Activated naive CD4-positive, alpha-beta T cell treated with anti-CD3 and anti-CD28 coated beads for 36 hours (primary cell): ENCODE measurements around the gene EPB41L2. TPM values are rescaled to one million over a fixed set of nuclear protein-coding genes. Genes with fewer than 3 reads are reported as not detected.
"Not testable (repeated sequence)": the region's sequence is repeated elsewhere in the genome, so short reads cannot be mapped to it uniquely, and the experiment has no call there.

ENCODE experiments used
- CTCF ChIA-PET: fragments of 350-600 bp; sonication (Branson Sonifier 250); formaldehyde crosslinking; loops from one replicate; lab custom pipeline; 2021; ENCODE audit warnings: antibody characterized with exemption; lab: Charles Lee
- DNase-seq: peaks from one replicate; pipeline ENCODE4 v3.0.0-alpha.2; 2020
- H3K27ac Mint-ChIP-seq: one replicate; pipeline ENCODE4 v1.8.0; 2021; ENCODE audit warnings: mild to moderate bottlenecking, mixed read lengths
- H3K27me3 Mint-ChIP-seq: one replicate; pipeline ENCODE4 v1.8.0; 2021; ENCODE audit warnings: low read depth, mixed read lengths
- H3K36me3 Mint-ChIP-seq: one replicate; pipeline ENCODE4 v1.8.0; 2021; ENCODE audit warnings: low read depth, mixed read lengths
- H3K4me1 Mint-ChIP-seq: one replicate; pipeline ENCODE4 v1.8.0; 2021; ENCODE audit warnings: low read depth, mixed read lengths
- H3K4me3 Mint-ChIP-seq: one replicate; pipeline ENCODE4 v1.8.0; 2021; ENCODE audit warnings: mild to moderate bottlenecking, moderate library complexity, mixed read lengths
- H3K9me3 Mint-ChIP-seq: one replicate; pipeline ENCODE4 v1.8.0; 2021; ENCODE audit warnings: mixed read lengths
- intact Hi-C: fragments of 100-400 bp; cut with micrococcal nuclease; formaldehyde crosslinking; loops from one replicate; pipeline ENCODE4 v1.15.1; 2023
- total RNA-seq, 2 experiments: library from RNA; stranded (reverse); gene quantifications; one replicate each; pipeline ENCODE4 v1.2.3, GENCODE V29; 2021

EPB41L2 gene
- total RNA-seq, 2 experiments from 2014 or later, result 33.5 to 37.7 TPM

DNA sequence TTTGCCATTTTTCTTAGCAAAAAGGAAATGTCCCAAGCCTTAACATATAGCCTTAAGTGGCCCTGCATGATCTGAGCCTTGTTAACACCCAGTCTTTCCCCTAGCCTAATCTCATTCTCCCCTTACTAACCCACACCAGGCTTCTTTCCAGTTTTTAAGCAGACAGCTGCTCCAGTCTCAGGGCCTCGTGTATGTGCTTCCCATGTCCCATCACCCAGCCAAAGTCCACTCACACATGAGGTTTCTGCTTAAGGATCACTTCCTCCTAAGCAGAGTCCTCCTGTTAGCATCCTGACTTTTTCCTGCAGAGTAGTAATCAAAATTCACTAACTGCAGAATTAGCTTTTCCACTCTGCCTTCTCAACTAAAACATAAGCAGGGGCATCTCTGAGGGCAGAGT, 139.7 kb downstream of the EPB41L2 start:
- no peaks in the 10 kb centered on the region for H3K4me1 Mint-ChIP-seq
- intact Hi-C loops, result no loop called here
- no peaks in the 10 kb centered on the region for H3K9me3 Mint-ChIP-seq
- DNase-seq, result no peak
- no peak overlapping the region for H3K27ac Mint-ChIP-seq
- H3K36me3 Mint-ChIP-seq, result no peaks in the 10 kb centered on the region
- H3K27me3 Mint-ChIP-seq, result no peaks in the 10 kb centered on the region
- CTCF ChIA-PET, result no interaction called here
- H3K4me3 Mint-ChIP-seq, result no peak overlapping the region

DNA sequence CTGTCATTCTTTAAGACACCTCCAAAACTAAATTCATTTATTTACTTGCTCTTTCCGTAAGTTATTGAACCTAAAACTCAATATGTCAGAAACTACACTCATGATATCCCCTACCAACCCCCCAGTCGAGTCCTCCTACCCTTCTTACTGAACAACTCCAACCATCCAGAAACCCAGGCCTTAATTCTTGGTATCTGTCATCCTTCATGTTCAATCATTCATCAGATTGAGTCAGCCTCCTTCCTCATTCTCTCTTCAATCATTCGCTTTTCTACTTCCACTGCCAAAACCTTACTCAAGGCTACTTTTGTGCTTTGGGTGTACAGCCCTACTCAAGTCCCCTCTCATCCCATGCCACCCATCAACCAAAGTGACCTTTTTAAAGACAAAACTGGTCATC, 140.1 kb downstream of the EPB41L2 start:
- intact Hi-C loops, result no loop called here
- no peak for DNase-seq
- H3K27me3 Mint-ChIP-seq, result no peaks in the 10 kb centered on the region
- no peak overlapping the region for H3K4me3 Mint-ChIP-seq
- no peaks in the 10 kb centered on the region for H3K9me3 Mint-ChIP-seq
- CTCF ChIA-PET, result interaction anchor here (0.6 kb wide), 1 partner anchor 36 kb away, joined by 3 read pairs; no protein-coding TSS in a partner anchor
- H3K27ac Mint-ChIP-seq, result no peak overlapping the region
- no peaks in the 10 kb centered on the region for H3K4me1 Mint-ChIP-seq
- no peaks in the 10 kb centered on the region for H3K36me3 Mint-ChIP-seq

- DNase-seq, result no peak
- no peaks in the 10 kb centered on the region for H3K36me3 Mint-ChIP-seq
- no peak overlapping the region for H3K4me3 Mint-ChIP-seq
- no peaks in the 10 kb centered on the region for H3K27me3 Mint-ChIP-seq
- CTCF ChIA-PET, result no interaction called here
- no peaks in the 10 kb centered on the region for H3K4me1 Mint-ChIP-seq
- H3K27ac Mint-ChIP-seq, result no peak overlapping the region
- H3K9me3 Mint-ChIP-seq, result no peaks in the 10 kb centered on the region
- intact Hi-C loops, result no loop called here
These were observed 142.1 kb downstream of the EPB41L2 start for GRCh38 chr6:130920969-130921368.

DNA sequence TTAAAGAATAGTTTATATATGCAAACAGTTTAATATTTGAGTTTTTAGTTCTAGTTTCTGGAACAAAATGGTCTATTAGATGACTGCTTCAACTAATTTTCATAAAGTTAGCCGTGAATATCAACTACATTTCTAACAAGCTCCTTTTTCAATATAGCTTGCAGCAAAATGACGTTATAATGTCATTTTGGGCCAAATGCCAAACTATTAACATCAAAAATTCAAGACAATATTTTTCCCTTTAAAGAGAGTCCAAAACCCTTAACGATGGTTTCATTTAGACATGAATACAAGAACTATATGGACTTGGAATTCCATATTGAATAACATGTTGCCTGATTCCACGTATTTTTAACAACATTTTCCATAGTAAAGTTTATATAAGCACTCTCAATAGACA, 144.9 kb downstream of the EPB41L2 start:
- Mint-ChIP-seq H3K36me3 (no peaks in the 10 kb centered on the region), H3K27ac (no peak overlapping the region), H3K9me3 (peaks cover 2% of the 10 kb centered on the region), H3K4me1 (peaks cover 2% of the 10 kb centered on the region), H3K4me3 (no peak overlapping the region), H3K27me3 (no peaks in the 10 kb centered on the region)
- intact Hi-C loops, result no loop called here
- DNase-seq, result no peak
- CTCF ChIA-PET, result no interaction called here

DNA sequence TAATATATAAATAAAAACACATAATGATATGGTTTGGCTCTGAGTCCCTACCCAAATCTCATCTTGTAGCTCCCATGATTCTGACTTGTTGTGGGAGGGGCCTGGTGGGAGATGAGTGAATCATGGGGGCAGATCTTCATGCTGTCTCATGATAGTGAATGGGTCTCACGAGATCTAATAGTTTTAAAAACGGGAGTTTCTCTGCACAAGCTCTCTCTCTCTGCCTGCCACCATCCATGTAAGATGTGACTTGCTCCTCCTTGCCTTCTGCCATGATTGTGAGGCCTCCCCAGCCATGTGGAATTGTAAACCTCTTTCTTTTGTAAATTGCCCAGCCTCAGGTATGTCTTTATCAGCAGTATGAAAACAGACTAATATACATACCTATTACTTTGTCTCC, 147.4 kb downstream of the EPB41L2 start:
- H3K27ac Mint-ChIP-seq, intact Hi-C loops: not testable (repeated sequence)

GRCh38 chr6:130913120-130913519, 149.9 kb downstream of the EPB41L2 start:
- Mint-ChIP-seq H3K4me3 (no peak overlapping the region), H3K4me1 (peaks cover 9% of the 10 kb centered on the region), H3K27me3 (no peaks in the 10 kb centered on the region), H3K27ac (no peak overlapping the region), H3K36me3 (no peaks in the 10 kb centered on the region), H3K9me3 (peaks cover 3% of the 10 kb centered on the region)
- DNase-seq, result peak; percentile 44
- intact Hi-C loops, result no loop called here
- CTCF ChIA-PET, result no interaction called here

More for the DNA sequence above, 147.4 kb downstream of the EPB41L2 start:
- H3K4me1 Mint-ChIP-seq, H3K36me3 Mint-ChIP-seq, H3K27me3 Mint-ChIP-seq, CTCF ChIA-PET, H3K9me3 Mint-ChIP-seq, H3K4me3 Mint-ChIP-seq, DNase-seq: not testable (repeated sequence)

GRCh38 chr6:130912434-130912833, 150.6 kb downstream of the EPB41L2 start:
- intact Hi-C loops, result no loop called here
- DNase-seq, result no peak
- CTCF ChIA-PET, result no interaction called here
- Mint-ChIP-seq H3K36me3 (no peaks in the 10 kb centered on the region), H3K27ac (no peak overlapping the region), H3K4me1 (peaks cover 9% of the 10 kb centered on the region), H3K9me3 (peaks cover 3% of the 10 kb centered on the region), H3K4me3 (no peak overlapping the region), H3K27me3 (no peaks in the 10 kb centered on the region)

DNA sequence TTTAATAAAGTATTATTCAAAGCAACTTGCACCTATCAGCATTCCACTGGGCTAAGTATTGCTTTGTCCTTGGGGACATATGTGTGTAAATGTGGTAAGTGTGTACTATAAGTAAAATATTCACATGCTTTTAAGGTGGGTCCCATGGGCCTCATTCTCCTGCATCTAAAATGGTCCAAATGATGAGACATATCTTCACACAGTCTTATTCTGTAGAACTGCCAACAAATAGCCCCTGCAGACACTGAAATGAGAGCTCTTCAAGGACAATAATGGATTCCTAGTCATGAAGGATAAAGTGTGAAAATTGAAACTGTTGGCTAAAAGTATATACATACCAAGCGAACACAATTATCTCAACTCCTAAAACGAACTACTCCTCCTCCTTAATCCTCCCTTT, 154.1 kb downstream of the EPB41L2 start:
- Mint-ChIP-seq H3K4me3 (no peak overlapping the region), H3K27me3 (no peaks in the 10 kb centered on the region), H3K4me1 (peaks cover 9% of the 10 kb centered on the region), H3K27ac (no peak overlapping the region), H3K9me3 (peaks cover 2% of the 10 kb centered on the region), H3K36me3 (no peaks in the 10 kb centered on the region)
- intact Hi-C loops, result no loop called here
- CTCF ChIA-PET, result no interaction called here
- DNase-seq, result no peak

- Mint-ChIP-seq H3K36me3 (no peaks in the 10 kb centered on the region), H3K4me1 (peaks cover 7% of the 10 kb centered on the region), H3K27ac (no peak overlapping the region), H3K4me3 (no peak overlapping the region), H3K27me3 (no peaks in the 10 kb centered on the region), H3K9me3 (peaks cover 2% of the 10 kb centered on the region)
- CTCF ChIA-PET, result interaction anchor here (0.8 kb wide), 1 partner anchor 209 kb away, joined by 3 read pairs; no protein-coding TSS in a partner anchor
- DNase-seq, result no peak
- intact Hi-C loops, result no loop called here
These were observed 154.9 kb downstream of the EPB41L2 start for GRCh38 chr6:130908188-130908587.

GRCh38 chr6:130907687-130908086, 155.4 kb downstream of the EPB41L2 start:
- Mint-ChIP-seq H3K36me3 (no peaks in the 10 kb centered on the region), H3K4me1 (peaks cover 2% of the 10 kb centered on the region), H3K27ac (no peak overlapping the region), H3K27me3 (no peaks in the 10 kb centered on the region), H3K9me3 (peaks cover 2% of the 10 kb centered on the region), H3K4me3 (no peak overlapping the region)
- intact Hi-C loops, result no loop called here
- CTCF ChIA-PET, result interaction anchor here (0.8 kb wide), 1 partner anchor 209 kb away, joined by 3 read pairs; no protein-coding TSS in a partner anchor
- DNase-seq, result no peak

DNA sequence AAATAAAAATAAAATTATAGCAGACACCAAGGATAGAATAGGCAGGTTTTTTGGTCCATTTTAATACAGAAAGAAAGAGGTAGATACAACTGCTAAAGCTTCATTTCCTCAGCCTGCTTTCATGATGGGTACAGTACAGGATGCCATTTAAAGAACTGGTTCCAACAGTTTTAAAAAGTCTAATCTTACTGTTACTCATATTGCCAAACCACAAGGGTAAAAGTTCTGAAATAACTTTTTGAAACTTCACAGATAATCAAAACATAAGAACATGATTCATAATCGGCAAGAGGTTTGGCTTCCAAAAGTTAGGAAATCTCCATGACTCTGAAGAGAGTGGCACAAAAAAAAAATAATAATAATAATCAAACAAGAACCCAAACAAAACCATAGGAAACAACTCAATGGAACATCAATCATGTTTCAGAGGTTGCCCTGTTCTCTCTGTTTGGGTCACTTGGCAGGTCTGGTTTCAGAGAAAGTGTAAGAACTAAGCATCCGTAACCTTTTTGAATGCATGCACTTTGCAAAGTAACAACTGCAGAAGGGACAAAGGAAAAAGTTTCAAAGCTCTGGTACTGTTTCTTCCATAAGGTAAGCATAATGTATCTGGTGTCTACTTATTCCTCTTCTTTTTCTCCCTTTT, 156.2 kb downstream of the EPB41L2 start:
- Mint-ChIP-seq H3K4me3 (no peak overlapping the region), H3K9me3 (peaks cover 2% of the 10 kb centered on the region), H3K4me1 (no peaks in the 10 kb centered on the region), H3K36me3 (no peaks in the 10 kb centered on the region), H3K27ac (no peak overlapping the region), H3K27me3 (no peaks in the 10 kb centered on the region)
- no peak for DNase-seq
- CTCF ChIA-PET, result interaction anchor here (0.6 to 1.2 kb wide), 4 partner anchors 11 to 36 kb away, joined by 3 to 4 read pairs (median 3); no protein-coding TSS in a partner anchor
- intact Hi-C loops, result no loop called here

DNA sequence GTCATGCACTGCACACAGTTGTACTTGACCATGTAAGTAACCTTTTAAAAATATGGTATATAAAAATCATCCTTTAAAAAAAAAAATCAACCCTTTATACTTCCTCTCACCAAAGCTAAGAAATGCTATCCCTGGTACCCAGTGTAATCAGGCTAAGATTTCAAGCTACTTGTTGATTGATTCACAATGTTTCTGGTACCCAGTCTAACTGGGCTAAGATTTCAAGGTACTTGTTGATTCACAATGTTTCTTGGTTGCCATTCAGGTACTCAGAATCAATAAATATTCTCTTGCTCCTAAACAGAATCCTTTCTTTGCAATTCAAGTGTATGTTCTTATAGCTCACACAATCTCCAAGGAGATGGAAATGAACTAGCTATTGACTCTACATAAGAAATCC, 159.4 kb downstream of the EPB41L2 start:
- no peaks in the 10 kb centered on the region for H3K27me3 Mint-ChIP-seq
- intact Hi-C loops, result no loop called here
- H3K4me3 Mint-ChIP-seq, result no peak overlapping the region
- no peak overlapping the region for H3K27ac Mint-ChIP-seq
- CTCF ChIA-PET, result interaction anchor here (1.1 to 2.6 kb wide), 2 partner anchors 10 to 213 kb away, joined by 5 to 7 read pairs; no protein-coding TSS in a partner anchor
- peaks cover 3% of the 10 kb centered on the region for H3K36me3 Mint-ChIP-seq
- no peak for DNase-seq
- H3K4me1 Mint-ChIP-seq, result no peaks in the 10 kb centered on the region
- no peaks in the 10 kb centered on the region for H3K9me3 Mint-ChIP-seq

DNA sequence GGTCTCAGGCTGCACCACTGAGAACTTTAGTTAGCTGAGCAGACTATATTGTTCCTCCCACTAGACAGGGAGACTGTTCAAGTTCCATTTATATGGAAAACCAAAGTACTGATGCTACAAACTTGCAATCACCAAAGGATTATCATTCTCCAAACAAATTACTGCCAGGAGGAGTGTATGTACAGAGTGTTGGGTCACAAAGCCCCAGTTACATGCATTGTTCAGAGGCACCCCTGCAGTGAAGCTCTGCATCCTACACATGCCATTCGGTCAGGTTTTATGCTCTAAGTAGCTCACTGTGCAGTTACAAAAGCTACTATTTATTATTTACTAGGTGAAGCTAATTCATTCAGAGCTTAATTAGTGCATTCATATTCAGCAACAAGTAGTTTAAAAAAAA, 160.0 kb downstream of the EPB41L2 start:
- Mint-ChIP-seq H3K9me3 (no peaks in the 10 kb centered on the region), H3K4me1 (no peaks in the 10 kb centered on the region), H3K36me3 (peaks cover 3% of the 10 kb centered on the region), H3K4me3 (no peak overlapping the region), H3K27me3 (no peaks in the 10 kb centered on the region), H3K27ac (no peak overlapping the region)
- CTCF ChIA-PET, result interaction anchor here (1.1 to 2.6 kb wide), 2 partner anchors 9 to 214 kb away, joined by 5 to 7 read pairs; no protein-coding TSS in a partner anchor
- DNase-seq, result no peak
- intact Hi-C loops, result no loop called here
